ENCODE data around the gene APLN. TPM values are rescaled to one million over a fixed set of nuclear protein-coding genes. Genes with fewer than 3 reads are reported as not detected.

Gene APLN
- total RNA-seq, 1 donor from 2014 or later: 2.1 TPM

GRCh38 chrX:129609395-129609794 lies 45.4 kb downstream of the APLN start:
- no peak overlapping the region for H3K4me3 Mint-ChIP-seq (ENCODE audit: unreplicated experiment)

GRCh38 chrX:129608496-129608895 lies 46.3 kb downstream of the APLN start:
- TF ChIP-seq EZH2 (IDR thresholded peaks at IDR 0.05; ENCODE audit: insufficient read depth, low read length) (no peak), CTCF (IDR thresholded peaks at IDR 0.05; ENCODE audit: insufficient read depth, low read depth, low read length) (no peak)
- no peaks in the 10 kb centered on the region for H3K9me3 Mint-ChIP-seq (ENCODE audit: unreplicated experiment)
- no peak overlapping the region for H3K27ac Mint-ChIP-seq (ENCODE audit: unreplicated experiment)
- no peaks in the 10 kb centered on the region for H4K20me1 ChIP-seq (ENCODE audit: insufficient read depth, low read length)
- H3K4me2 ChIP-seq (ENCODE audit: low read length): no peak overlapping the region
- H3K27me3 Mint-ChIP-seq (ENCODE audit: low read depth, unreplicated experiment): peaks cover 8% of the 10 kb centered on the region
- H3K36me3 ChIP-seq (ENCODE audit: insufficient read depth, low read length): no peaks in the 10 kb centered on the region
- no peak overlapping the region for H3K4me3 Mint-ChIP-seq (ENCODE audit: unreplicated experiment)
- no peaks in the 10 kb centered on the region for H3K79me2 ChIP-seq (ENCODE audit: insufficient read depth, low read length)
- no peak overlapping the region for H3K4me3 ChIP-seq (ENCODE audit: insufficient read depth, low read depth, low read length)
- FAIRE-seq: no peak
- no peak overlapping the region for H2AFZ ChIP-seq (ENCODE audit: low read depth, low read length)
- peaks cover 11% of the 10 kb centered on the region for H3K4me1 ChIP-seq (ENCODE audit: insufficient read depth, low read length)
- H3K36me3 Mint-ChIP-seq (ENCODE audit: low read depth, unreplicated experiment): no peaks in the 10 kb centered on the region
- no peaks in the 10 kb centered on the region for H3K9me3 ChIP-seq (ENCODE audit: insufficient read depth, low read depth, low read length)
- no peak overlapping the region for H3K9ac ChIP-seq (ENCODE audit: low read length)
- H3K4me1 Mint-ChIP-seq (ENCODE audit: low read depth, unreplicated experiment): peaks cover 3% of the 10 kb centered on the region
- H3K27ac ChIP-seq (ENCODE audit: low read depth, low read length): no peak overlapping the region
- no peaks in the 10 kb centered on the region for H3K27me3 ChIP-seq (ENCODE audit: insufficient read depth, low read length)
- DNase-seq (ENCODE audit: low read depth): no peak

More at GRCh38 chrX:129609395-129609794, 45.4 kb downstream of the APLN start:
- no peak for TF ChIP-seq EZH2 (IDR thresholded peaks at IDR 0.05; ENCODE audit: insufficient read depth, low read length)
- peak; percentile 8 for TF ChIP-seq CTCF (IDR thresholded peaks at IDR 0.05; ENCODE audit: insufficient read depth, low read depth, low read length)
- Mint-ChIP-seq H3K27ac (ENCODE audit: unreplicated experiment) (no peak overlapping the region), H3K9me3 (ENCODE audit: unreplicated experiment) (no peaks in the 10 kb centered on the region), H3K36me3 (ENCODE audit: low read depth, unreplicated experiment) (no peaks in the 10 kb centered on the region), H3K4me1 (ENCODE audit: low read depth, unreplicated experiment) (peaks cover 3% of the 10 kb centered on the region), H3K27me3 (ENCODE audit: low read depth, unreplicated experiment) (peaks cover 8% of the 10 kb centered on the region)
- H3K27me3 ChIP-seq (ENCODE audit: insufficient read depth, low read length): no peaks in the 10 kb centered on the region
- DNase-seq (ENCODE audit: low read depth) (no peak), FAIRE-seq (no peak)
- H3K9me3 ChIP-seq (ENCODE audit: insufficient read depth, low read depth, low read length): no peaks in the 10 kb centered on the region
- H3K79me2 ChIP-seq (ENCODE audit: insufficient read depth, low read length): no peaks in the 10 kb centered on the region
- H2AFZ ChIP-seq (ENCODE audit: low read depth, low read length): no peak overlapping the region
- no peak overlapping the region for H3K4me2 ChIP-seq (ENCODE audit: low read length)
- H3K4me3 ChIP-seq (ENCODE audit: insufficient read depth, low read depth, low read length): no peak overlapping the region
- H4K20me1 ChIP-seq (ENCODE audit: insufficient read depth, low read length): no peaks in the 10 kb centered on the region
- H3K27ac ChIP-seq (ENCODE audit: low read depth, low read length): no peak overlapping the region
- H3K9ac ChIP-seq (ENCODE audit: low read length): no peak overlapping the region
- peaks cover 4% of the 10 kb centered on the region for H3K4me1 ChIP-seq (ENCODE audit: insufficient read depth, low read length)
- no peaks in the 10 kb centered on the region for H3K36me3 ChIP-seq (ENCODE audit: insufficient read depth, low read length)

GRCh38 chrX:129606918-129607317 lies 47.8 kb downstream of the APLN start:
- H4K20me1 ChIP-seq (ENCODE audit: insufficient read depth, low read length): no peaks in the 10 kb centered on the region
- peaks cover 11% of the 10 kb centered on the region for H3K4me1 ChIP-seq (ENCODE audit: insufficient read depth, low read length)
- Mint-ChIP-seq H3K27ac (ENCODE audit: unreplicated experiment) (no peak overlapping the region), H3K27me3 (ENCODE audit: low read depth, unreplicated experiment) (peaks cover 8% of the 10 kb centered on the region), H3K9me3 (ENCODE audit: unreplicated experiment) (no peaks in the 10 kb centered on the region), H3K36me3 (ENCODE audit: low read depth, unreplicated experiment) (no peaks in the 10 kb centered on the region), H3K4me3 (ENCODE audit: unreplicated experiment) (no peak overlapping the region), H3K4me1 (ENCODE audit: low read depth, unreplicated experiment) (peaks cover 3% of the 10 kb centered on the region)
- no peak overlapping the region for H3K9ac ChIP-seq (ENCODE audit: low read length)
- no peaks in the 10 kb centered on the region for H3K79me2 ChIP-seq (ENCODE audit: insufficient read depth, low read length)
- H2AFZ ChIP-seq (ENCODE audit: low read depth, low read length): no peak overlapping the region
- H3K27ac ChIP-seq (ENCODE audit: low read depth, low read length): no peak overlapping the region
- no peak overlapping the region for H3K4me2 ChIP-seq (ENCODE audit: low read length)
- TF ChIP-seq CTCF (IDR thresholded peaks at IDR 0.05; ENCODE audit: insufficient read depth, low read depth, low read length) (peak; percentile 64), EZH2 (IDR thresholded peaks at IDR 0.05; ENCODE audit: insufficient read depth, low read length) (no peak)
- DNase-seq (ENCODE audit: low read depth): no peak
- FAIRE-seq: peak; percentile 99
- H3K27me3 ChIP-seq (ENCODE audit: insufficient read depth, low read length): no peaks in the 10 kb centered on the region
- no peaks in the 10 kb centered on the region for H3K9me3 ChIP-seq (ENCODE audit: insufficient read depth, low read depth, low read length)
- no peaks in the 10 kb centered on the region for H3K36me3 ChIP-seq (ENCODE audit: insufficient read depth, low read length)
- H3K4me3 ChIP-seq (ENCODE audit: insufficient read depth, low read depth, low read length): no peak overlapping the region
